Fibroblast of lung (primary cell): ENCODE data around the gene LBR. TPM values are rescaled to one million over a fixed set of nuclear protein-coding genes. Genes with fewer than 3 reads are reported as not detected.

Experiments
- DNase-seq, 2 donors: peaks; one replicate each; pipeline versions ENCODE4 v3.0.0 to v3.0.0-alpha.2; 2010; ENCODE audit warnings: low read depth in 2 of 2
- H2AFZ ChIP-seq: 2 replicates; pipeline ENCODE4 v1.5.1; 2012; ENCODE audit warnings: low read length, control low read depth, inconsistent platforms
- H3K27ac ChIP-seq: 2 replicates; pipeline ENCODE4 v1.5.1; 2011; ENCODE audit warnings: low read length, control low read depth; ENCODE audit not compliant: insufficient read depth
- H3K27me3 ChIP-seq: 2 replicates; pipeline ENCODE4 v1.5.1; 2011; ENCODE audit warnings: mild to moderate bottlenecking, low read length; ENCODE audit not compliant: control insufficient read depth, insufficient read depth
- H3K36me3 ChIP-seq: 2 replicates; pipeline ENCODE4 v1.5.1; 2011; ENCODE audit warnings: low read length; ENCODE audit not compliant: control insufficient read depth, insufficient read depth
- H3K4me1 ChIP-seq: 2 replicates; pipeline ENCODE4 v1.5.1; 2011; ENCODE audit warnings: low read length; ENCODE audit not compliant: control insufficient read depth, insufficient read depth; ENCODE audit errors: extremely low read depth
- H3K4me2 ChIP-seq: 2 replicates; pipeline ENCODE4 v1.5.1; 2011; ENCODE audit warnings: low read length, control low read depth; ENCODE audit not compliant: insufficient read depth; ENCODE audit errors: extremely low read depth
- H3K4me3 ChIP-seq, 4 experiments: fragments of 200-600 bp in 1 of 4; sonication (generic) in 1 of 4; replicated peaks in 1 of 4; 2 replicates each; pipeline ENCODE4 v1.5.1; 2011 to 2016; ENCODE audit warnings: low read length in 4 of 4, low read depth in 3 of 4, mild to moderate bottlenecking in 3 of 4, control low read depth in 2 of 4, inconsistent platforms in 1 of 4, mixed read lengths in 1 of 4; ENCODE audit not compliant: insufficient read depth in 1 of 4; ENCODE audit errors: control extremely low read depth in 1 of 4
- H3K79me2 ChIP-seq: 2 replicates; pipeline ENCODE4 v1.5.1; 2012; ENCODE audit warnings: mild to moderate bottlenecking, low read length, inconsistent platforms; ENCODE audit not compliant: control insufficient read depth, insufficient read depth
- H3K9ac ChIP-seq: 2 replicates; pipeline ENCODE4 v1.5.1; 2011; ENCODE audit warnings: mild to moderate bottlenecking, low read length, control low read depth; ENCODE audit not compliant: insufficient read depth
- H3K9me3 ChIP-seq: 2 replicates; pipeline ENCODE4 v1.5.1; 2012; ENCODE audit warnings: low read depth, low read length; ENCODE audit not compliant: control insufficient read depth, insufficient read depth
- H4K20me1 ChIP-seq: 2 replicates; pipeline ENCODE4 v1.5.1; 2011; ENCODE audit warnings: low read length; ENCODE audit not compliant: control insufficient read depth, insufficient read depth; ENCODE audit errors: extremely low read depth
- EZH2 ChIP-seq: IDR thresholded peaks from 2 replicates; pipeline ENCODE4 v1.5.1; 2012; ENCODE audit warnings: low read length, control low read depth, mild to moderate bottlenecking; ENCODE audit errors: missing control alignments
- polyA plus RNA-seq, 2 donors: library from polyadenylated mRNA; depleted of rRNA in 1 of 2; stranded (reverse) in 1 of 2; unstranded in 1 of 2; fragments of >200 nt; gene quantifications; 2 replicates each; pipeline ENCODE4 v1.2.1, GENCODE V29; 2011 to 2012; ENCODE audit warnings: missing spikeins in 1 of 2
- total RNA-seq: library from RNA; depleted of rRNA; stranded (reverse); fragments of >200 nt; gene quantifications from 2 replicates; pipeline ENCODE4 v1.2.1, GENCODE V29; 2014
- TF ChIP-seq, protein P1 (sequence below), 2 donors: IDR thresholded peaks in 1 of 2; conservative IDR thresholded peaks in 1 of 2; 1 replicate in 1 of 2; 2 replicates in 1 of 2; pipeline ENCODE4 v1.5.1; 2011 to 2012; ENCODE audit warnings: low read length in 2 of 2, control low read depth in 1 of 2, inconsistent platforms in 1 of 2, low read depth in 1 of 2, mild to moderate bottlenecking in 1 of 2

Gene LBR
- total and polyA plus RNA-seq, 2 donors (not counting 1 experiment from before 2014, with no cell fraction given): 33.9 to 34.1 TPM

DNA sequence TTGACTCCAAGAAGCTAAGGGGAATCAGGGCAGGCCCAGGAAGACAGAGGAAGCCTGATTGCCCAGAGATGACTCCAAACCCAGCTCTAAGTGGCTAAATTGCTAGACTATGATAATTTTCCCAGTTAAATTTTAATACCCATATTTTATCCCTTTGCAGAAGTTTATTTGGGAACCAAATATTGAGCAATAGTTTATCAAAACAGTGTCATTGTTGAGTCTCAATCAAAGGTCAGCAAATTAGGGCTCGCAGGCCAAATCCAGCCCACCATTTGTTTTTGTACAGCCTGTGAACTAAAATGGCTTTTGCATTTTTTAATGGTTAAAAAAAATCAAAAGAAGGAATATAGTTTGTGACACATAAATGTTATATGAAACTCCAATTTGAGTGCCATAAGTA, 47.1 kb downstream of the LBR start:
- no peaks in the 10 kb centered on the region for H3K36me3 ChIP-seq
- TF ChIP-seq, protein P1, sequence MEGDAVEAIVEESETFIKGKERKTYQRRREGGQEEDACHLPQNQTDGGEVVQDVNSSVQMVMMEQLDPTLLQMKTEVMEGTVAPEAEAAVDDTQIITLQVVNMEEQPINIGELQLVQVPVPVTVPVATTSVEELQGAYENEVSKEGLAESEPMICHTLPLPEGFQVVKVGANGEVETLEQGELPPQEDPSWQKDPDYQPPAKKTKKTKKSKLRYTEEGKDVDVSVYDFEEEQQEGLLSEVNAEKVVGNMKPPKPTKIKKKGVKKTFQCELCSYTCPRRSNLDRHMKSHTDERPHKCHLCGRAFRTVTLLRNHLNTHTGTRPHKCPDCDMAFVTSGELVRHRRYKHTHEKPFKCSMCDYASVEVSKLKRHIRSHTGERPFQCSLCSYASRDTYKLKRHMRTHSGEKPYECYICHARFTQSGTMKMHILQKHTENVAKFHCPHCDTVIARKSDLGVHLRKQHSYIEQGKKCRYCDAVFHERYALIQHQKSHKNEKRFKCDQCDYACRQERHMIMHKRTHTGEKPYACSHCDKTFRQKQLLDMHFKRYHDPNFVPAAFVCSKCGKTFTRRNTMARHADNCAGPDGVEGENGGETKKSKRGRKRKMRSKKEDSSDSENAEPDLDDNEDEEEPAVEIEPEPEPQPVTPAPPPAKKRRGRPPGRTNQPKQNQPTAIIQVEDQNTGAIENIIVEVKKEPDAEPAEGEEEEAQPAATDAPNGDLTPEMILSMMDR (conservative IDR thresholded peaks at IDR 0.05 in 1 of 2, IDR thresholded peaks at IDR 0.05 in 1 of 2; ENCODE audit: low read depth in 1 of 2, low read length in 2 of 2): no peak
- no peak for TF ChIP-seq EZH2
- no peak for DNase-seq
- no peak overlapping the region for H3K4me3 ChIP-seq
- no peaks in the 10 kb centered on the region for H4K20me1 ChIP-seq
- H2AFZ ChIP-seq: no peak overlapping the region
- no peaks in the 10 kb centered on the region for H3K4me1 ChIP-seq
- H3K79me2 ChIP-seq: no peaks in the 10 kb centered on the region
- H3K27me3 ChIP-seq: no peaks in the 10 kb centered on the region
- H3K4me2 ChIP-seq: no peak overlapping the region
- no peaks in the 10 kb centered on the region for H3K9me3 ChIP-seq
- H3K27ac ChIP-seq: no peak overlapping the region
- no peak overlapping the region for H3K9ac ChIP-seq

DNA sequence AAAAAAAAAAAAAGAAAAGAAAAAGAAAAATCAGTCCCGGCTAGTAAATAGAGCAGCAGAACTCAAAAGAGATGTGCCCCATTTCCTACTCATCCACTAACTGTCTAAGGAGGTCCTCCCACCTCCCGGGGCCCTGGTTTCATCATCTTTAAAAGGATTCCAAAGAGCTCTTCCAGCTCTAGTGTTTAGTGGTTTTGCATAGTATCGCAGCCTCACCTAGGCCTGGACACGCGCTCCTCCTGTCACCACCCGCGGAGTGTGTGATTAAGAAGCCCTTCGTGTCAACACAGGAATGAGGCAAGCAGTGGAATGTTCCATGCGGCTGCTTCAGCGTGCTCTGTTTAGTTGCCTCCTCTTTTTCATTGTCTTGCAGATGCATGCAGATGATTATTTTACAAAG, 49.0 kb downstream of the LBR start:
- peak; percentile 23 to 71 for DNase-seq
- Histone ChIP-seq H3K4me1 (no peaks in the 10 kb centered on the region), H3K4me2 (no peak overlapping the region), H3K4me3 (no peak overlapping the region), H3K9me3 (no peaks in the 10 kb centered on the region), H2AFZ (peak overlapping the region; percentile 17), H3K36me3 (no peaks in the 10 kb centered on the region), H4K20me1 (no peaks in the 10 kb centered on the region), H3K27ac (no peak overlapping the region), H3K9ac (no peak overlapping the region), H3K79me2 (no peaks in the 10 kb centered on the region), H3K27me3 (no peaks in the 10 kb centered on the region)
- TF ChIP-seq, protein P1 (conservative IDR thresholded peaks at IDR 0.05 in 1 of 2, IDR thresholded peaks at IDR 0.05 in 1 of 2; ENCODE audit: low read depth in 1 of 2, low read length in 2 of 2): no peak
- no peak for TF ChIP-seq EZH2

DNA sequence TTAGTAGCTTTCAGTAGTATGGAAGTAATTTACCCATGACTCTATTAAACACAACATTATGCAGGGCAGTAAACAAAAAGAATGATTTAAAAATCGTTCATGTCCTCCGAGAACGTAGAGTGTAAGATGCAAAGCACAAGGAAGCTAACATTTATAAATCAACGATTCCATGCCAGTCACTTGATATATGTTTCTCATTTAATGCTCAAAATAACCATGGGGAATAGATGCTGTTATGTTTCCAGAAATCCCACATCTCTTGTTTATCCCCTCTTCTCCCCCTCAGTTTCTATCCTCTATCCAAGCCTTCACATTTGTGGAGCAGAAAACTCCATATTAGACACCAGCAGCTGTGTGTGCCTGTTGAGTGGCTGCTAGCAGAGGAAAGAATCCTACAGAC, 52.8 kb downstream of the LBR start:
- TF ChIP-seq, protein P1 (conservative IDR thresholded peaks at IDR 0.05 in 1 of 2, IDR thresholded peaks at IDR 0.05 in 1 of 2; ENCODE audit: low read depth in 1 of 2, low read length in 2 of 2): no peak
- TF ChIP-seq EZH2: no peak

More for the DNA sequence above, 52.8 kb downstream of the LBR start:
- no peaks in the 10 kb centered on the region for H4K20me1 ChIP-seq
- H3K27ac ChIP-seq: no peak overlapping the region
- no peaks in the 10 kb centered on the region for H3K4me1 ChIP-seq
- no peaks in the 10 kb centered on the region for H3K79me2 ChIP-seq
- H3K27me3 ChIP-seq: no peaks in the 10 kb centered on the region
- H3K4me2 ChIP-seq: no peak overlapping the region
- H3K9ac ChIP-seq: no peak overlapping the region
- H3K9me3 ChIP-seq: no peaks in the 10 kb centered on the region
- H3K4me3 ChIP-seq: no peak overlapping the region
- H3K36me3 ChIP-seq: no peaks in the 10 kb centered on the region
- no peak overlapping the region for H2AFZ ChIP-seq
- no peak for DNase-seq
